ENCODE measurements around the gene DZIP1L.
"Not testable (repeated sequence)": the region's sequence is repeated elsewhere in the genome, so short reads cannot be mapped to it uniquely, and the experiment has no call there.

DZIP1L gene

GRCh38 chr3:138112362-138112761, 3.0 kb downstream of the DZIP1L start:
- DNase-seq: no peak

GRCh38 chr3:138105598-138105997, 9.8 kb downstream of the DZIP1L start:
- DNase-seq: no peak

- no peak for DNase-seq
These were observed 11.9 kb downstream of the DZIP1L start for GRCh38 chr3:138103466-138103865.

- not testable (repeated sequence) for DNase-seq
These were observed 14.0 kb downstream of the DZIP1L start for GRCh38 chr3:138101351-138101940.

GRCh38 chr3:138099417-138099816, 16.0 kb downstream of the DZIP1L start:
- DNase-seq: no peak

- no peak for DNase-seq
These were observed 17.9 kb downstream of the DZIP1L start for GRCh38 chr3:138097192-138098172.

GRCh38 chr3:138093721-138094120, 21.7 kb downstream of the DZIP1L start:
- DNase-seq: no peak

GRCh38 chr3:138092023-138092422, 23.4 kb downstream of the DZIP1L start:
- DNase-seq: no peak

- no peak for DNase-seq
These were observed 26.3 kb downstream of the DZIP1L start for GRCh38 chr3:138089091-138089490.

GRCh38 chr3:138085745-138086144, 29.7 kb downstream of the DZIP1L start:
- DNase-seq: not testable (repeated sequence)

GRCh38 chr3:138084196-138084595, 31.2 kb downstream of the DZIP1L start:
- DNase-seq: no peak

GRCh38 chr3:138082992-138083386, 32.4 kb downstream of the DZIP1L start:
- no peak for DNase-seq

- DNase-seq: no peak
These were observed 33.1 kb downstream of the DZIP1L start for GRCh38 chr3:138082085-138082991.

- no peak for DNase-seq
These were observed 33.9 kb downstream of the DZIP1L start for GRCh38 chr3:138081371-138082084.

- no peak for DNase-seq
These were observed 35.5 kb downstream of the DZIP1L start for GRCh38 chr3:138079901-138080300.

GRCh38 chr3:138078901-138079344, 36.5 kb downstream of the DZIP1L start:
- DNase-seq: no peak

GRCh38 chr3:138078096-138078495, 37.3 kb downstream of the DZIP1L start:
- no peak for DNase-seq

GRCh38 chr3:138072796-138073195, 42.6 kb downstream of the DZIP1L start:
- no peak for DNase-seq

- DNase-seq: no peak
These were observed 45.4 kb downstream of the DZIP1L start for GRCh38 chr3:138070006-138070405.

- no peak for DNase-seq
These were observed 46.7 kb downstream of the DZIP1L start for GRCh38 chr3:138068579-138069174.

GRCh38 chr3:138068046-138068445, 47.4 kb downstream of the DZIP1L start:
- no peak for DNase-seq

- no peak for DNase-seq
These were observed 48.4 kb downstream of the DZIP1L start for GRCh38 chr3:138066972-138067371.
